GM23338 (cell line): ENCODE measurements around the gene TMEM238. TPM values are rescaled to one million over a fixed set of nuclear protein-coding genes. Genes with fewer than 3 reads are reported as not detected.

ENCODE experiments used
- ATAC-seq: fragments of 200-7000 bp; cut with Tn5 transposase; 3 replicates; pipeline ENCODE4 v1.9.1; 2020
- DNase-seq: peaks from one replicate; pipeline ENCODE4 v3.0.0-alpha.2; 2015; ENCODE audit warnings: low spot score
- H2AFZ ChIP-seq: fragments of 200-600 bp; sonication (generic); 2 replicates; pipeline ENCODE4 v1.8.0; 2016; ENCODE audit warnings: antibody characterized with exemption, mild to moderate bottlenecking, moderate library complexity
- H3F3A ChIP-seq: fragments of 200-600 bp; sonication (generic); replicated peaks from 2 replicates; pipeline ENCODE4 v1.8.0; 2017; ENCODE audit warnings: antibody characterized with exemption, mixed run types, low read depth
- H3K27ac ChIP-seq: fragments of 200-600 bp; sonication (generic); 2 replicates; pipeline ENCODE4 v1.6.1; 2016; ENCODE audit warnings: low read depth
- H3K27me3 ChIP-seq: fragments of 200-600 bp; sonication (generic); 2 replicates; pipeline ENCODE4 v1.8.0; 2016; ENCODE audit warnings: mild to moderate bottlenecking, mixed run types, moderate library complexity; ENCODE audit not compliant: insufficient read depth
- H3K36me3 ChIP-seq: fragments of 200-600 bp; sonication (generic); 2 replicates; pipeline ENCODE4 v1.8.0; 2016; ENCODE audit warnings: mild to moderate bottlenecking; ENCODE audit not compliant: insufficient read depth
- H3K4me1 ChIP-seq: fragments of 200-600 bp; sonication (generic); 2 replicates; pipeline ENCODE4 v1.8.0; 2016; ENCODE audit warnings: mild to moderate bottlenecking, moderate library complexity; ENCODE audit not compliant: insufficient read depth
- H3K4me2 ChIP-seq: fragments of 200-600 bp; sonication (generic); 2 replicates; pipeline ENCODE4 v1.7.1; 2017; ENCODE audit warnings: mixed run types
- H3K4me3 ChIP-seq: fragments of 200-600 bp; sonication (generic); 2 replicates; pipeline ENCODE4 v1.6.1; 2016; ENCODE audit warnings: mixed run types
- H3K79me2 ChIP-seq: fragments of 200-600 bp; sonication (generic); replicated peaks from 2 replicates; pipeline ENCODE4 v1.8.0; 2017; ENCODE audit warnings: mild to moderate bottlenecking; ENCODE audit not compliant: insufficient read depth
- H3K9me2 ChIP-seq: fragments of 200-600 bp; sonication (generic); 2 replicates; pipeline ENCODE4 v1.8.0; 2017; ENCODE audit not compliant: insufficient read depth
- H4K20me1 ChIP-seq: fragments of 200-600 bp; sonication (generic); replicated peaks from 2 replicates; pipeline ENCODE4 v1.8.0; 2017; ENCODE audit warnings: mild to moderate bottlenecking; ENCODE audit not compliant: insufficient read depth
- H3K27ac Mint-ChIP-seq: 2 replicates; pipeline ENCODE4 v1.8.0; 2020; ENCODE audit warnings: inconsistent platforms, mild to moderate bottlenecking, moderate library complexity, mixed read lengths
- H3K27me3 Mint-ChIP-seq: 3 replicates; pipeline ENCODE4 v1.8.0; 2022; ENCODE audit warnings: low read depth, mild to moderate bottlenecking, moderate library complexity, mixed read lengths, inconsistent platforms; ENCODE audit not compliant: insufficient read depth, poor library complexity
- H3K36me3 Mint-ChIP-seq: 3 replicates; pipeline ENCODE4 v1.8.0; 2021; ENCODE audit warnings: low read depth, mild to moderate bottlenecking, inconsistent platforms, moderate library complexity, mixed read lengths
- H3K4me1 Mint-ChIP-seq: 3 replicates; pipeline ENCODE4 v1.8.0; 2020; ENCODE audit warnings: mild to moderate bottlenecking, inconsistent platforms, mixed read lengths
- H3K4me3 Mint-ChIP-seq: 3 replicates; pipeline ENCODE4 v1.8.0; 2021; ENCODE audit warnings: moderate library complexity, mild to moderate bottlenecking, inconsistent platforms, mixed read lengths
- H3K9me3 Mint-ChIP-seq: 3 replicates; pipeline ENCODE4 v1.8.0; 2020; ENCODE audit warnings: moderate library complexity, mild to moderate bottlenecking, inconsistent platforms, mixed read lengths
- EZH2 ChIP-seq: fragments of 200-600 bp; sonication (generic); IDR thresholded peaks from one replicate; pipeline ENCODE4 v1.8.0; 2017; ENCODE audit warnings: antibody characterized with exemption, mild to moderate bottlenecking, low read depth; ENCODE audit not compliant: unreplicated experiment
- EZH2phosphoT487 ChIP-seq: fragments of 200-600 bp; sonication (generic); IDR thresholded peaks from one replicate; pipeline ENCODE4 v1.8.1; 2018; ENCODE audit warnings: antibody characterized with exemption; ENCODE audit not compliant: unreplicated experiment
- NANOG ChIP-seq: IDR thresholded peaks from 2 replicates; pipeline ENCODE4 v1.6.1; 2016; ENCODE audit warnings: antibody characterized with exemption, borderline replicate concordance
- POLR2AphosphoS5 ChIP-seq: IDR thresholded peaks from 2 replicates; pipeline ENCODE4 v1.6.1; 2016; ENCODE audit warnings: antibody characterized with exemption, low read depth
- STAT1 ChIP-seq: IDR thresholded peaks from one replicate; pipeline ENCODE4 v1.6.1; 2016; ENCODE audit warnings: antibody characterized with exemption; ENCODE audit not compliant: unreplicated experiment
- polyA plus RNA-seq: library from polyadenylated mRNA; unstranded; fragments of >200 nt; fragmentation: Nextera tagmentation; extraction: Ambion mirVana; gene quantifications from 2 replicates; pipeline ENCODE4 v1.2.1, GENCODE V29; 2016
- total RNA-seq: library from RNA; depleted of rRNA; stranded (reverse); fragments of >200 nt; shearing (Covaris generic); gene quantifications from 2 replicates; pipeline ENCODE4 v1.2.3, GENCODE V29; 2014
- TF ChIP-seq, protein P1 (sequence below): IDR thresholded peaks from 2 replicates; pipeline ENCODE4 v1.6.1; 2016; ENCODE audit warnings: antibody characterized with exemption
- TF ChIP-seq, protein P2 (sequence below): IDR thresholded peaks from one replicate; pipeline ENCODE4 v1.6.1; 2018; ENCODE audit warnings: antibody characterized with exemption; ENCODE audit not compliant: unreplicated experiment
- TF ChIP-seq, protein P3 (sequence below), 2 experiments: fragments of 200-600 bp in 1 of 2; sonication (generic) in 1 of 2; conservative IDR thresholded peaks; 2 replicates each; pipeline versions ENCODE4 v1.5.1 to v1.6.1; 2016 to 2017; ENCODE audit warnings: antibody characterized with exemption in 2 of 2, low read depth in 2 of 2, mild to moderate bottlenecking in 2 of 2, moderate library complexity in 1 of 2

Gene TMEM238
- total and polyA plus RNA-seq, 2 experiments from 2014 or later: 0.55 to 7.5 TPM

DNA sequence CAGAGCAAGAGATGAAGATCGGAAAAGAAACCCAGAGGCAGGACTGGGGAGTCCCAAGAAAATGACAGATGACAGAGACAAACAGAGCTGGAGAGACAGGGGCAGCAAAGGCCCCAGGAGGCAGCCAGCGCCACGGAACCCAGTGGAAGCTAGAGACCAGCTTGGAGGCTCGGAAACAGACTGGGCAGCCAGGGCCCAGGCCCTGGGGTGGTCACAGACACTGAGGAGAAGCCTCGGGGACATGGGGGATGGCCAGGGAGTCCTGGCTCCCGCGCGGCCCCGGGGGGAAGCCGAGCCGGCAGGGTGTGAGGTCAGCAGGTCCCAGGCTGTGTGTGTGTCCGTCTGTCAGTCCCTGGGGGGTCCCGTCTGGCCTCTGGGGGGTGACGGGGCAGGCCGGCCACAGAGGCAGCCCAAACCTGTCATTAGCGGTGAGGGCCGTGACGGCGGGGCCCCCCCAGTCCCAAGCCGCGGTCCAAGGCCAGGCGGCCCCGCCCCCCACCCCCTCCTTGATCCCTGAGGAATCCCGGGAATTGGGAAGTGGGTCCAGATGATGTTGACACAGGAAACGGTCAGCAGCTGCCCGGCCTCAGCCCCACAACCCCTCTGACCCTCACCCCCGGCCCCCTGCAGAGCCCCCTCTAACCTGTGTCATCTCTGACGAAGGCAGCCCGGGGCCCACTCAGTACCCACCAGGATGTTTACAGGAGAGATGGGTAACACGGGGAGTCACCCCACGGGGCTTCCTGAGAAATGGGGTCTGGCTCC lies 9.9 kb downstream of the TMEM238 start:
- no peaks in the 10 kb centered on the region for H3K9me2 ChIP-seq
- no peak for ATAC-seq
- H3K79me2 ChIP-seq: no peaks in the 10 kb centered on the region
- DNase-seq: no peak
- no peaks in the 10 kb centered on the region for H4K20me1 ChIP-seq
- Mint-ChIP-seq H3K27ac (no peak overlapping the region), H3K27me3 (peaks cover 56% of the 10 kb centered on the region), H3K4me1 (peaks cover 54% of the 10 kb centered on the region), H3K9me3 (no peaks in the 10 kb centered on the region; the same call in 2 of the 3 replicates), H3K36me3 (no peaks in the 10 kb centered on the region; the same call in 2 of the 3 replicates), H3K4me3 (peak overlapping the region; percentile 55)
- TF ChIP-seq, protein P1, sequence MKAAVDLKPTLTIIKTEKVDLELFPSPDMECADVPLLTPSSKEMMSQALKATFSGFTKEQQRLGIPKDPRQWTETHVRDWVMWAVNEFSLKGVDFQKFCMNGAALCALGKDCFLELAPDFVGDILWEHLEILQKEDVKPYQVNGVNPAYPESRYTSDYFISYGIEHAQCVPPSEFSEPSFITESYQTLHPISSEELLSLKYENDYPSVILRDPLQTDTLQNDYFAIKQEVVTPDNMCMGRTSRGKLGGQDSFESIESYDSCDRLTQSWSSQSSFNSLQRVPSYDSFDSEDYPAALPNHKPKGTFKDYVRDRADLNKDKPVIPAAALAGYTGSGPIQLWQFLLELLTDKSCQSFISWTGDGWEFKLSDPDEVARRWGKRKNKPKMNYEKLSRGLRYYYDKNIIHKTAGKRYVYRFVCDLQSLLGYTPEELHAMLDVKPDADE: peak; percentile 19; the same call in 1 of the 2 replicates
- no peak for TF ChIP-seq EZH2
- TF ChIP-seq STAT1: no peak
- TF ChIP-seq, protein P2, sequence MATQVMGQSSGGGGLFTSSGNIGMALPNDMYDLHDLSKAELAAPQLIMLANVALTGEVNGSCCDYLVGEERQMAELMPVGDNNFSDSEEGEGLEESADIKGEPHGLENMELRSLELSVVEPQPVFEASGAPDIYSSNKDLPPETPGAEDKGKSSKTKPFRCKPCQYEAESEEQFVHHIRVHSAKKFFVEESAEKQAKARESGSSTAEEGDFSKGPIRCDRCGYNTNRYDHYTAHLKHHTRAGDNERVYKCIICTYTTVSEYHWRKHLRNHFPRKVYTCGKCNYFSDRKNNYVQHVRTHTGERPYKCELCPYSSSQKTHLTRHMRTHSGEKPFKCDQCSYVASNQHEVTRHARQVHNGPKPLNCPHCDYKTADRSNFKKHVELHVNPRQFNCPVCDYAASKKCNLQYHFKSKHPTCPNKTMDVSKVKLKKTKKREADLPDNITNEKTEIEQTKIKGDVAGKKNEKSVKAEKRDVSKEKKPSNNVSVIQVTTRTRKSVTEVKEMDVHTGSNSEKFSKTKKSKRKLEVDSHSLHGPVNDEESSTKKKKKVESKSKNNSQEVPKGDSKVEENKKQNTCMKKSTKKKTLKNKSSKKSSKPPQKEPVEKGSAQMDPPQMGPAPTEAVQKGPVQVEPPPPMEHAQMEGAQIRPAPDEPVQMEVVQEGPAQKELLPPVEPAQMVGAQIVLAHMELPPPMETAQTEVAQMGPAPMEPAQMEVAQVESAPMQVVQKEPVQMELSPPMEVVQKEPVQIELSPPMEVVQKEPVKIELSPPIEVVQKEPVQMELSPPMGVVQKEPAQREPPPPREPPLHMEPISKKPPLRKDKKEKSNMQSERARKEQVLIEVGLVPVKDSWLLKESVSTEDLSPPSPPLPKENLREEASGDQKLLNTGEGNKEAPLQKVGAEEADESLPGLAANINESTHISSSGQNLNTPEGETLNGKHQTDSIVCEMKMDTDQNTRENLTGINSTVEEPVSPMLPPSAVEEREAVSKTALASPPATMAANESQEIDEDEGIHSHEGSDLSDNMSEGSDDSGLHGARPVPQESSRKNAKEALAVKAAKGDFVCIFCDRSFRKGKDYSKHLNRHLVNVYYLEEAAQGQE: no peak
- H2AFZ ChIP-seq: 0 out of 2 replicates have a peak overlapping the region, but pooled peaks have one; percentile 5
- 0 out of 2 replicates have a peak, but pooled peaks cover 16% of the 10 kb centered on the region for H3F3A ChIP-seq
- peak overlapping the region; percentile 77 for H3K4me2 ChIP-seq
- H3K27me3 ChIP-seq: peaks cover 72% of the 10 kb centered on the region
- H3K36me3 ChIP-seq: no peaks in the 10 kb centered on the region
- peaks cover 53% of the 10 kb centered on the region for H3K4me1 ChIP-seq
- peak overlapping the region; percentile 47 for H3K4me3 ChIP-seq
- H3K27ac ChIP-seq: no peak overlapping the region

DNA sequence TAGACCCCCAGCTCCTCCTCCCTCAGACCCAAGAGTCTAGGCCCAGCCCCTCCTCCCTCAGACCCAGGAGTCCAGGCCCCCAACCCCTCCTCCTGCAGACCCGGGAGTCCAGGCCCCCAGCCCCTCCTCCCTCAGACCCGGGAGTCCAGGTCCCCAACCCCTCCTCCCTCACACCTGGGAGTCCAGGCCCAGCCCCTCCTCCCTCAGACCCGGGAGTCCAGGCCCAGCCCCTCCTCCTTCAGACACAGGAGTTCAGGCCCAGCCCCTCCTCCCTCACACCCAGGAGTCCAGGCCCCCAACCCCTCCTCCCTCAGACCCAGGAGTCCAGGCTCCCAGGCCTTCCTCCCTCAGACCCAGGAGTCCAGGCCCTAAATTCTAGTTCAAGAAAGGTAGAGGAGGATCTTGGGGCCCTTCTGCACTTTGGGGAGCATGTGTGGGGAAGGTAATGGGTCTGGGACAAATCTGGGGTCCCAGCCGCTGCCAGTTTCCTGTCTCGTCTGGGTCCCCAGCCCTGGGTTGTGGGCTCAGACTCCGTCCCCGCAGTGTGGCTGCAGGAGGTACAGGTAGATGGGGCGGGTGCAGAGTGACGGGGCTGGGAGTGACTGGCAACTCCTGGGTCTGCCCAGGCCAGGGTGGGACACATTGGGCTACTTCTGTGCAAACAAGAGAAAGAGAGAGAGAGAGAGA lies 10.6 kb downstream of the TMEM238 start:
- Histone ChIP-seq H3K9me2 (no peaks in the 10 kb centered on the region), H3K4me2 (peak overlapping the region; percentile 77), H3K27me3 (peaks cover 72% of the 10 kb centered on the region), H3K36me3 (no peaks in the 10 kb centered on the region), H3K4me1 (peaks cover 50% of the 10 kb centered on the region), H3K27ac (no peak overlapping the region), H3K4me3 (peak overlapping the region; percentile 47), H3F3A (0 out of 2 replicates have a peak, but pooled peaks cover 16% of the 10 kb centered on the region), H4K20me1 (no peaks in the 10 kb centered on the region), H3K79me2 (no peaks in the 10 kb centered on the region), H2AFZ (0 out of 2 replicates have a peak overlapping the region, but pooled peaks have one; percentile 5)
- H3K4me1 Mint-ChIP-seq: peaks cover 49% of the 10 kb centered on the region
- H3K27ac Mint-ChIP-seq: no peak overlapping the region
- H3K36me3 Mint-ChIP-seq: no peaks in the 10 kb centered on the region; the same call in 2 of the 3 replicates
- TF ChIP-seq NANOG (no peak), EZH2phosphoT487 (no peak), POLR2AphosphoS5 (no peak)
- TF ChIP-seq, protein P3, sequence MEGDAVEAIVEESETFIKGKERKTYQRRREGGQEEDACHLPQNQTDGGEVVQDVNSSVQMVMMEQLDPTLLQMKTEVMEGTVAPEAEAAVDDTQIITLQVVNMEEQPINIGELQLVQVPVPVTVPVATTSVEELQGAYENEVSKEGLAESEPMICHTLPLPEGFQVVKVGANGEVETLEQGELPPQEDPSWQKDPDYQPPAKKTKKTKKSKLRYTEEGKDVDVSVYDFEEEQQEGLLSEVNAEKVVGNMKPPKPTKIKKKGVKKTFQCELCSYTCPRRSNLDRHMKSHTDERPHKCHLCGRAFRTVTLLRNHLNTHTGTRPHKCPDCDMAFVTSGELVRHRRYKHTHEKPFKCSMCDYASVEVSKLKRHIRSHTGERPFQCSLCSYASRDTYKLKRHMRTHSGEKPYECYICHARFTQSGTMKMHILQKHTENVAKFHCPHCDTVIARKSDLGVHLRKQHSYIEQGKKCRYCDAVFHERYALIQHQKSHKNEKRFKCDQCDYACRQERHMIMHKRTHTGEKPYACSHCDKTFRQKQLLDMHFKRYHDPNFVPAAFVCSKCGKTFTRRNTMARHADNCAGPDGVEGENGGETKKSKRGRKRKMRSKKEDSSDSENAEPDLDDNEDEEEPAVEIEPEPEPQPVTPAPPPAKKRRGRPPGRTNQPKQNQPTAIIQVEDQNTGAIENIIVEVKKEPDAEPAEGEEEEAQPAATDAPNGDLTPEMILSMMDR (conservative IDR thresholded peaks at IDR 0.05; ENCODE audit: low read depth in 2 of 2): no peak
- DNase-seq: no peak
- H3K4me3 Mint-ChIP-seq: peak overlapping the region; percentile 55
- no peaks in the 10 kb centered on the region; the same call in 2 of the 3 replicates for H3K9me3 Mint-ChIP-seq
- H3K27me3 Mint-ChIP-seq: peaks cover 57% of the 10 kb centered on the region
- no peak for ATAC-seq
